GM23248 (cell line): ENCODE measurements around the gene ISL2. TPM values are rescaled to one million over a fixed set of nuclear protein-coding genes. Genes with fewer than 3 reads are reported as not detected.

ENCODE experiments used
- DNase-seq: peaks from one replicate; pipeline ENCODE4 v3.0.0-alpha.2; 2015
- H2AFZ ChIP-seq: fragments of 200-600 bp; sonication (generic); 2 replicates; pipeline ENCODE4 v1.6.1; 2016; ENCODE audit warnings: antibody characterized with exemption
- H3F3A ChIP-seq: fragments of 200-600 bp; sonication (generic); 2 replicates; pipeline ENCODE4 v1.6.1; 2016; ENCODE audit warnings: mild to moderate bottlenecking, antibody characterized with exemption, mixed run types; ENCODE audit not compliant: insufficient read depth
- H3K27ac ChIP-seq: fragments of 200-600 bp; sonication (generic); 2 replicates; pipeline ENCODE4 v1.5.1; 2016; ENCODE audit warnings: mild to moderate bottlenecking
- H3K27me3 ChIP-seq: fragments of 200-600 bp; sonication (generic); replicated peaks from 2 replicates; pipeline ENCODE4 v1.6.1; 2016; ENCODE audit warnings: mild to moderate bottlenecking; ENCODE audit not compliant: insufficient read depth
- H3K36me3 ChIP-seq: fragments of 200-600 bp; sonication (generic); 2 replicates; pipeline ENCODE4 v1.6.1; 2016; ENCODE audit warnings: low read depth, mild to moderate bottlenecking
- H3K4me1 ChIP-seq: fragments of 200-600 bp; sonication (generic); 2 replicates; pipeline ENCODE4 v1.6.1; 2016; ENCODE audit warnings: mild to moderate bottlenecking; ENCODE audit not compliant: insufficient read depth
- H3K4me2 ChIP-seq: fragments of 200-600 bp; sonication (generic); one replicate; pipeline ENCODE4 v1.6.1; 2016; ENCODE audit warnings: mild to moderate bottlenecking; ENCODE audit not compliant: unreplicated experiment
- H3K4me3 ChIP-seq: fragments of 200-600 bp; sonication (generic); 2 replicates; pipeline ENCODE4 v1.5.1; 2016; ENCODE audit warnings: mild to moderate bottlenecking
- H3K79me2 ChIP-seq: fragments of 200-600 bp; sonication (generic); 2 replicates; pipeline ENCODE4 v1.6.1; 2016; ENCODE audit warnings: mild to moderate bottlenecking; ENCODE audit not compliant: insufficient read depth
- H3K9ac ChIP-seq: fragments of 200-600 bp; sonication (generic); 2 replicates; pipeline ENCODE4 v1.6.1; 2016; ENCODE audit warnings: mild to moderate bottlenecking
- H3K9me2 ChIP-seq: fragments of 200-600 bp; sonication (generic); 2 replicates; pipeline ENCODE4 v1.6.1; 2016; ENCODE audit warnings: mixed run types, mild to moderate bottlenecking, moderate library complexity; ENCODE audit not compliant: insufficient read depth
- H3K9me3 ChIP-seq: fragments of 200-600 bp; sonication (generic); one replicate; pipeline ENCODE4 v1.6.1; 2017; ENCODE audit warnings: low read depth
- H4K20me1 ChIP-seq: fragments of 200-600 bp; sonication (generic); 2 replicates; pipeline ENCODE4 v1.6.0; 2016; ENCODE audit not compliant: insufficient read depth
- EZH2 ChIP-seq: fragments of 200-600 bp; sonication (generic); IDR thresholded peaks from 2 replicates; pipeline ENCODE4 v1.6.1; 2018; ENCODE audit warnings: antibody characterized with exemption, mild to moderate bottlenecking; ENCODE audit not compliant: insufficient read depth, poor library complexity, severe bottlenecking
- EZH2phosphoT487 ChIP-seq: fragments of 200-600 bp; sonication (generic); IDR thresholded peaks from 2 replicates; pipeline ENCODE4 v1.6.1; 2018; ENCODE audit warnings: antibody characterized with exemption, moderate library complexity, mild to moderate bottlenecking, low read depth; ENCODE audit not compliant: insufficient read depth
- WGBS, 2 experiments: methylation state at CpG; one replicate each; pipeline ENCODE4 v1.1.6; 2015 to 2017; ENCODE audit warnings: low lambda C conversion rate in 2 of 2, low coverage in 1 of 2; ENCODE audit errors: missing lambda C conversion rate in 2 of 2; 5-methylcytosine and 5-hydroxymethylcytosine counted together
- in situ Hi-C: fragments of 300-500 bp; cut with MboI; formaldehyde crosslinking; loops from 2 replicates; pipeline ENCODE4 v1.15.0; 2020
- polyA plus RNA-seq: library from polyadenylated mRNA; unstranded; fragments of >200 nt; fragmentation: Nextera tagmentation; extraction: Ambion mirVana; gene quantifications from 2 replicates; pipeline ENCODE4 v1.2.1, GENCODE V29; 2016
- total RNA-seq: library from RNA; depleted of rRNA; stranded (reverse); fragments of >200 nt; shearing (Covaris generic); gene quantifications from 2 replicates; pipeline ENCODE4 v1.2.3, GENCODE V29; 2014

Gene ISL2
- total and polyA plus RNA-seq, 2 experiments from 2014 or later: 0.98 to 2.2 TPM

DNA sequence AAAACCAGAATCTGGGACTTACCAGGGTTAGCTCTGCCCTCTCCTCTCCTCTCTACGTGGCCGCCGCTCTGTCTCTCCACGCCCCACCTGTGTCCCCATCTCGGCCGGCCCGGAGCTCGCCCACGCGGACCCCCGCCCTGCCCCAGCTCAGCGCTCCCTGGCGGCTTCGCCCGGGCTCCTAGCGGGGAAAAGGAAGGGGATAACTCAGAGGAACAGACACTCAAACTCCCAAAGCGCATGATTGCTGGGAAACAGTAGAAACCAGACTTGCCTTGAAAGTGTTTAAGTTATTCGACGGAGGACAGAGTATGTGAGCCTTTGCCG lies 5.4 kb downstream of the ISL2 start:
- Histone ChIP-seq H3K36me3 (no peaks in the 10 kb centered on the region), H3K27ac (no peak overlapping the region), H3K27me3 (peaks cover 87% of the 10 kb centered on the region), H3F3A (no peaks in the 10 kb centered on the region; the same call in 1 of the 2 replicates), H2AFZ (no peak overlapping the region), H4K20me1 (no peaks in the 10 kb centered on the region), H3K4me2 (no peak overlapping the region), H3K9me2 (no peaks in the 10 kb centered on the region), H3K79me2 (no peaks in the 10 kb centered on the region), H3K9ac (no peak overlapping the region), H3K9me3 (no peaks in the 10 kb centered on the region), H3K4me3 (no peak overlapping the region), H3K4me1 (no peaks in the 10 kb centered on the region)
- in situ Hi-C loops: no loop called here
- DNase-seq: no peak
- 27% methylated on average over 14 to 20 of the region's 20 CpGs for WGBS, 2 experiments
- TF ChIP-seq EZH2phosphoT487: no peak
- TF ChIP-seq EZH2: peak; percentile 93

- TF ChIP-seq EZH2phosphoT487 (no peak), EZH2 (peak; percentile 73)
- Histone ChIP-seq H4K20me1 (no peaks in the 10 kb centered on the region), H3K79me2 (no peaks in the 10 kb centered on the region), H3K27me3 (peaks cover 81% of the 10 kb centered on the region), H2AFZ (no peak overlapping the region), H3K9ac (no peak overlapping the region), H3K4me3 (no peak overlapping the region), H3K9me2 (no peaks in the 10 kb centered on the region), H3K27ac (no peak overlapping the region), H3K36me3 (no peaks in the 10 kb centered on the region), H3F3A (no peaks in the 10 kb centered on the region), H3K4me2 (no peak overlapping the region), H3K9me3 (no peaks in the 10 kb centered on the region), H3K4me1 (no peaks in the 10 kb centered on the region)
- no peak for DNase-seq
- WGBS, 2 experiments: 20 to 23% methylated on average over 51 to 68 of the region's 87 CpGs
- in situ Hi-C loops: no loop called here
Observed at GRCh38 chr15:76342382-76343201, 6.0 kb downstream of the ISL2 start.

DNA sequence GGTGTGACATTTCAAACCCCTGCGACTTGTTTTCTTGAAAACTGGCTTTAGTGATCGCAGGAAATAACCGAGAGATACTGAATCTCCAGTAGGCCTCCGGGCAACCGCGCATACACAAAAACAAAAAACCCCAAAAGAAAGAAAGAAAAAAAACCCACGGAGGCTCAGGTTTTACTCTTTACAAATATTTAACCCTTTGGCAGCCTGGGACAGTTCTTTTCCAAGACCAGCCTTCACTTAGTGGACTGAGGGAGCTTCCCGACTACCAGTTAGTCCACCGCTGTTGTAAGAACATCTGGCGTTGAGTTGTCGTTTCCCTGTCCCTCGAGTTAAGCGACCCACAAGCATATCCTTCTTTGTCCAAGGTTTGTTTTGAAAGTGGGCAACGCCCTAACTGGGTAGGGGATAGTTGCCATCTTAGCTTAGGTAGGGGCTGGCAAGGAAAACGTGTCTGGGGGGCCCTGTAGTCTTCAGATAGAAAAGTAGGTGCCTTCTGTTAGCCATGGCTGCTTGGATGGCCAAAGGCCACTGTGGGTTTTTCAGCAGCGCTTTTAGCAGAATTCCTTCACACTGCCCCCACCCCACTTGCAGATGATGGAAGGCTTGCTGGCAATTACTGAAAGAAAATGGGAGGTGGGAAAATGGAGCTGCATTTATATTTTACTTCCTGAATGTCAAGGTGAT lies 6.9 kb downstream of the ISL2 start:
- H3K4me1 ChIP-seq: no peaks in the 10 kb centered on the region
- H3K79me2 ChIP-seq: no peaks in the 10 kb centered on the region
- no peaks in the 10 kb centered on the region for H3K9me2 ChIP-seq
- no peak overlapping the region for H3K4me2 ChIP-seq
- H3K36me3 ChIP-seq: no peaks in the 10 kb centered on the region
- H2AFZ ChIP-seq: no peak overlapping the region
- H3K4me3 ChIP-seq: no peak overlapping the region
- no peak for DNase-seq
- 66 to 71% methylated on average over 15 to 16 of the region's 16 CpGs for WGBS, 2 experiments
- no peaks in the 10 kb centered on the region for H3K9me3 ChIP-seq
- no peak overlapping the region for H3K9ac ChIP-seq
- H3F3A ChIP-seq: no peaks in the 10 kb centered on the region
- no peak for TF ChIP-seq EZH2phosphoT487
- TF ChIP-seq EZH2: peak; percentile 37
- H3K27ac ChIP-seq: no peak overlapping the region
- H3K27me3 ChIP-seq: peaks cover 79% of the 10 kb centered on the region
- in situ Hi-C loops: no loop called here
- H4K20me1 ChIP-seq: no peaks in the 10 kb centered on the region

DNA sequence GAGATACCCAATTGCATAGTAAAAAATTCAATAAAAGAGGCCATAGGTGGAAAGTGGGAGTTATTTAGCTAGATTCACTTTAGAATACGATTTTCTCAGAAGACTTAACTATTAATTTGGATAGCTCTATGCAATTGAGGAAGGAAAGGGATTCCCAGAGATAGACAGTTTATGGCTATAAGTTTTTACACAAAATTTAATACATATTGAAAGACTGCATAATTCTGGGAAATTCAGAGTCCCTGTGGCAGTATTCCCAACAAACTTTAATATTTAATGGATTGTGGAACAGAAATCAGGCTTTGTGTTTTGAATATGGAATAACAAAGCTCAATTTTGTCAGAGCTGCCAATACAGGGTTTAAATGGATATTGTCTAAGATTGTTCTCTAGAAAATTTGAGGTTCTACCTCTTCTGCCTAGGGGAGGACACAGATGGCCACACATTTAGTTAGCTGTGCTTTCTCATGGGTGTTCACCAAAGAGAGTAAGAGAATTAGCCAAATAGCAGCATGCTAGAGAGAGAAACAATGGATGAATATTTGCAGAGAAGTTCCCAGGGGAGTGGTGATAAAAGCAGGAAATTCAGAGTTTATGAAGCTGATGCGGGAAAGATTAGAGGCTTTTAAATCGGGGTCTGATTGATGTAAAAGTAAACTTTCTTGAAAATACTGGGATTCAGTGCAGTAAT lies 8.5 kb downstream of the ISL2 start:
- H4K20me1 ChIP-seq: no peaks in the 10 kb centered on the region
- H3K4me2 ChIP-seq: no peak overlapping the region
- H3K36me3 ChIP-seq: no peaks in the 10 kb centered on the region
- H3K27ac ChIP-seq: no peak overlapping the region
- in situ Hi-C loops: no loop called here
- no peaks in the 10 kb centered on the region for H3K79me2 ChIP-seq
- no peaks in the 10 kb centered on the region for H3K9me3 ChIP-seq
- H3K9me2 ChIP-seq: no peaks in the 10 kb centered on the region
- H3K4me1 ChIP-seq: no peaks in the 10 kb centered on the region
- no peak overlapping the region for H3K4me3 ChIP-seq
- peaks cover 63% of the 10 kb centered on the region for H3K27me3 ChIP-seq
- no peak for DNase-seq
- TF ChIP-seq EZH2phosphoT487 (no peak), EZH2 (no peak)
- 72 to 78% methylated on average over 3 of the region's 3 CpGs for WGBS, 2 experiments
- peaks cover 7% of the 10 kb centered on the region; the same call in 1 of the 2 replicates for H3F3A ChIP-seq
- H2AFZ ChIP-seq: no peak overlapping the region
- H3K9ac ChIP-seq: no peak overlapping the region
